KG1 (cell line): ENCODE measurements around the gene TAMALIN.

Source experiments
- DNase-seq: peaks from one replicate; lab custom pipeline; 2025; lab: John Stamatoyannopoulos, UW

The TAMALIN gene

DNA sequence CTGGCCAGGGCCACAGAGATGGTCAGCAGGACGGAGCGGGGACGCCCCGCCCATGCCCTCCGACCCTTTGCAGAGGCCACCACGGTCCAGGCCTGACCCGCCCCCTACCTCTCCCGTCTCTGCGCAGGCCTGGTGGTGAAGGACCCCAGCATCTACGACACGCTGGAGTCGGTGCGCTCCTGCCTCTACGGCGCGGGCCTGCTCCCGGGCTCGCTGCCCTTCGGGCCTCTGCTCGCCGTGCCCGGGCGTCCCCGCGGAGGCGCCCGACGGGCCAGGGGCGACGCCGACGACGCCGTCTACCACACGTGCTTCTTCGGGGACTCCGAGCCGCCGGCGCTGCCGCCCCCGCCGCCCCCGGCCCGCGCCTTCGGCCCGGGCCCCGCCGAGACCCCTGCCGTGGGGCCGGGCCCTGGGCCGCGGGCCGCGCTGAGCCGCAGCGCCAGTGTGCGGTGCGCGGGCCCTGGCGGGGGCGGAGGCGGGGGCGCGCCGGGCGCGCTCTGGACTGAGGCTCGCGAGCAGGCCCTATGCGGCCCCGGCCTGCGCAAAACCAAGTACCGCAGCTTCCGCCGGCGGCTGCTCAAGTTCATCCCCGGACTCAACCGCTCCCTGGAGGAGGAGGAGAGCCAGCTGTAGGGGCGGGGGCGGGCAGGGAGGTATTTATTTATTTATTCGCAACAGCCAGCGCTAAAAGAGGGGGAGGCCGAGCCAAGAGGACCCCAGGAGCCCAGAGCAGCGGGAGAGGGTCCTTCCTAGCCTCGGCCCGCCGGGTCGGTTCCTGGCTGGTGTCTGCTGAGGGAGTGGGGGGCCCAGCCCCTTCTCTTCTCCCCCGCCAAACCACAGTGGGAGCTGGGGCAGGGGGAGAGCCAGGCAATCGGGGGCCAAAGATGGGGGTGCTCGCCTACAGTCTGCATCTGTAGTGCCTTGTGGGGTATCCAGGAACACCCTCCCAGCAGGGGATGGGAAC is 8.1 kb downstream of the TAMALIN start:
- DNase-seq, result no peak

DNA sequence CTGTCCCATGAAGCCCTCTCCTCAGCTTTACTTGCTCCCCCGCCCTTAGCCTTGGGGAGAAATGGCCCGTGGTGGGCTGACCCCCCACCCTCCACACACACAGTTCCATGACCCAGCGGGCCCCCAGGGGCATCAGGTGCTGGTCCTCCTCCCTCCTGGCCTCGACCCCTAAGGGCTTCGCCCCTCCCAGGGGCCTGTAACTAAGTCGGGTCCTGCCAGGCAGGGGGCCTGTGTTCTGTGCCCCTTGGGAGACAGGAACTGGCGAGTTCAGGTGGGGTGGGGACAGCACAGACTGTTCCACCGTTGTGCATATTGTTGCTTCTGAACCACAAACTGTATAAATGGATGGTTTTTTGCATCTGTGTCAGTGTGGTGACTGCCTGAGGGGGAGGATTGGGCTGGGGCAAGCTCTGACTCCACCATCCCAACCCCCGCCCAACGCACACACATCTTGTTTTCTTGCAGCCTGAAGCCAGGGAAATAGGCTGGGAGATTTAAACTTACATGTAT is 8.8 kb downstream of the TAMALIN start:
- DNase-seq, result no peak

DNA sequence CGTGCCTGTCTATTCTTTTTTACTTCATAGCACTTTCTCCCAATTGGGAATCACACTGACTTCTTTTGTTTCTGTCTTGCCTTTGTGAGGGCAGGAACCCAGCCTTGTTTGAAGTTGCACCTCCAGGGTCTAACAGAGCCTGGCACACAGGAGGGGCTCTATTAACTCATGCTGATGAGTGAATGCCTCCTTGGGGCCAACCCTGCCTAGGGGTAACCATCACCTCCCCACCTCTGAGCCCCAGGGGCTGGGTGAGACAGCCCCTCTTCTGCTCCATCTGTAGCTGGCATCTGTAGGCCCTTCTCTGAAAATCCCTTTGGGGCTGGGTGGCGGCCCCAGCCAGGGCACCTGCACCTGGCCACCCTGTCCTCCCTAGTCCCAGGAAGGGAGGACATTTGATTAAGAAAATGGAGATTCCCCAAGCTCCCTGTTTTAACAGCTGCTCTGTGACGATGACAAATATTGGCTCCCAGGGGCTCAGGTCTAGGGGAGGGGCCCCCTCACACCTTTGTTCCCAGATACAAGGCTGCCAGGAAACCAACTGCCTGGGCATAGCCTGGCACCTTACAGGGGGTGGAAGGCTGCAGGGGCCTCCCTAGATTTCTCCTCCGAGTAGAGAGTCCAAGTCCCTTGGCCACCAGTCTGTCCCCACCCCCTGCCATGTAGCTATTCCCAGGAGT is 11.8 kb downstream of the TAMALIN start:
- DNase-seq, result no peak

DNA sequence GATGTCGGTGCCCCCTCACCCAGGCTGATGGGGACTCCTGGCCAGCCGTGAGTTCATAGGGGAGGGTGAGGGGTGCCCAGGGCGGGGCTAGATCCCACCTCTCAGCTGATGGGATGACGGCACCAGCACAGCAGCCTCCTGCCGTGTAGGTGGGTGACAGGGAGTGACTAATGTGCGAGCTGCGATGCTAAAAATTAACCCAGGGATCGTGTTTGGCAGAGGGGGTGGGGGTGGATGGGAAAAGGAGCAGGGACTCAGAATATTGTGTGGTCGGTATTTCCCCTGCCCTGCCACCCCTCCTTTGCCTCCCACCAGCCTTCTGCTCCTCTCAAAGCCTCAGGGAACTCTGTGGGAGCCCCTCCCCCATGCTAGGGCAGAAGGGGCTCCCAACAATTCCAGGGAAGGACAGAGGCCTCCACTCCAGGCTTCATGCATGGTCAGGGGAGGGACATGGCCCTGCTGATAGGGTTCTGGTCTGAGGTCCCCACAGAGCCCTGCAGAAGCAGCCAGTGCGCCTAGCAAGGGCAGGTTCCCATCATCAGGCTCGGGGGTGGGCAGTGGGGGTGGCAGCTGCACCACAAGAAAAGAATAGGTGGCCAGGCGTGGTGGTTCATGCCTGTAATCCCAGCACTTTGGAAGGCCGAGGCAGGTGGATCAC is 12.5 kb downstream of the TAMALIN start:
- no peak for DNase-seq

DNA sequence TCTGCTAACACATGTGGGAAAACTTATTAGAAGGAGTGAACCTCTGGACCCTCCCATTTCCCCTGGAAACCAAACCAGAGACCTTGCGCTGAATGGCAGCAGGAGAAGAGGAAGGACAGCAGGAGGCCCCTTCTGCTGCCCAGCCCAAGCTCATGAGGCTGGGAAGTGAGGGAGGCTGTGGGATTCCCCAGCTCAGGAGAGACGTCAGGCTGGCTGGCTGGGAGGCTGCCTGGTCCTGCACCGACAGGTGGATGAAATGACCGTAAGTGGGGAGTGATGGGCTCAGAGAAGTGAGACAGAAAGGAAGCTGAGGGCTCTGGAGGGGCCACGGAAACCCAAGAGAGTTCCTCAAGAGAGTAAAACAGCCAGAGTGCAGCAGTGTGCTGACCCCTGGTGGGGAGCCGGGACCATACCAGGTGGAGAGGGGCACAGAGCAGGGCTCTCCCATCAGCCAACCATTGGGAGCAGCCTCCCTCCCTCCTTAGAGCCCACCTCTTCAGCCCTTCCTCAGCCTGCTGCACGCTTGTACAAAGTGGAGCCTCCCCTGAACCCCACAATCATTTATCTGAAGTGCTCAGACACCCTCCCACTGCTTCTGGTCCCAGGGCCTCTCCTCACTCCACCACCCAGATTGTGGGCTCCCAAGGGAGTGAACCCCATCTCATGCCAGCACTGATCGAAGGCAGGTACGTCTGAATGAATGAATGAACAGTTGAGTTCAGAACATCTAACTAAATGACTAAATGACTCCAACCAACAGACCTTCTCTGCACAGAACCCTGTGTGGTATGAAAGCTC is 14.0 kb downstream of the TAMALIN start:
- DNase-seq, result no peak

DNA sequence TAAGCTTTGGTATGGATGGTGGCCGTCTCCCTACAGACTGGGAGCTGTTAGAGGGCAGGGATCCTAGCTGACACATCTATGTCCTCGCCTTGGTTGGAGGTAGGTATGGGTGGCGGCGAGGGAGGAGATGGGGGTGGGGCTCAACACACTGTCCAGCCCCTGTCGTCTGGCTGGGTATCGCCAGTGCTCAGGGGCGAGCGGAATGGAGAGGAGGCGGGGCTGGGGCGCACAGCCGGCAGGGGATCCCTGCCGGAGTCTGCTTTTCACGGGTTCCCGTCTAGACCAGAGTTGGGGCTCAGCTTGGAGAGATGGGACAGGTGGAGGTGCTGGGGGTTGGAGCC is 16.1 kb downstream of the TAMALIN start:
- DNase-seq, result no peak

DNA sequence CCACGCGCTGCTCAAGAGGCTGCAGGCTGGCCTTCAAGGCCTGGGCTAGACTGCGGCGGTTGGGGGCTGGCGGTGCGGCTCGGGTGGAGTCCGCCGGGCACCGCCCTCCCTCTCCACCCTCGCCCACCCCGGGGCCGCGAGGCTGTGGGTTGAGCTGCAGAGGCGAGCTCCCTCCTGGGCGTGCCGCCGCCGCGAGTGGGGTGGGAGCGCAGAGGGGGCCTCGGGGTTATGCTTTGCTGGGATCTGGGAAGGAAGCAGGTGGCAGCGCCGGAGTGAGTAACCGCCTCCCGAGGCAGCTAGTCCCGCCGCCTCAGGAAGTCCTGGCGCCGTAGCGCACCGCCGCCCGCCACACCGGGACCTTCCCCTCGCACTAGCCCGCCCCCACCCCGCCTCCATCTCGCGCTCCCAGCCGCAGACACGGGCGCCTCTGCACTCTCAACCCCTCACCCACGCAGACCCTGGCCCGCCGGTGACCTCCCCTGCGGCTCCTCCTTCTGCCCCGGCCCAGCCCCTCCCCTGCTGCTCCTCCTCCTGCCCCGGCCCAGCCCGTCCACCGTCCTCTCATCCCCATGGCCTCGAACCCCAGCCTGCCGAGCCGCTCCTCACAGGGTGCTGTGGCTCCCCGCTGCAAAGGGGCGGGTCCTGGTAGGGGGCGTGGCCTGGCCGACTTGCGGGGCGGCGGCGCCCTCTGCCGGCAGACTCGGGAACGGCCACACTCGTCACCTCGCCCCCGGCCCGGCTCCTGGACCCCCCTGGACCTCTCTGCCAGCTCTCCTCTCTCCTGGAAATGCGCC is 16.6 kb downstream of the TAMALIN start:
- DNase-seq, result no peak

DNA sequence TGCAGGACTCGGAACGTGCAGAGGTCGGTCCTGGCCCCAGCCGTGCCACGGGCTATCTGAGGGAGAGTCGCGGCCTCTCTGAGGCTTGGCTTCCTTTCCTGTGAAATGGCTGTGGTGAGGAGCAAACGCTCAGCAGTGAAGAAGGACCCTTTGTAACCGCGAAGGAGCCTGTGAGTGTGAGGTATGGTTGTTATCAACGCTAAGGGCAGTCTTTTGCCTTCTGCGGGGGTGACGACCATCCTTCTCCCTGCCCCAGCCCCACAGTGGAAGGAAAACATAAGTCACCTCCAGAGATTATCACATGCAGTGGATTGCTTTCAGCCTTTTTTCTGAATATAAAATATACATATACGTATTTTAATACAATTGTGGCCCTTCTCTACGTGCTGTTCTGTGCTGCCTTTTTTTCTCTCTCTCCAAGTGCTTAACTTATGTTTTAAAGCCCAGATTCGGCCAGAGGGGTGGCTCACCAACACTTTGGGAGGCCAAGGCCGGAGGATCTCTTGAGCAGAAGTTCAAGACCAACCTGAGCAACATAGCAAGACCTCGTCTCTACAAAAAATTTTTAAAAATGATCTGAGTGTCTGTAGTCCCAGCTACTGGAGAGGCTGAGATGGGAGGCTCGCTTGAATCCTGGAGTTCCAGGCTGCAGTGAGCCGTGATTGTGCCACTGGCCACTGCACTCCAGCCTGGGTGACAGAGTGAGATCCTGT is 17.4 kb downstream of the TAMALIN start:
- no peak for DNase-seq

DNA sequence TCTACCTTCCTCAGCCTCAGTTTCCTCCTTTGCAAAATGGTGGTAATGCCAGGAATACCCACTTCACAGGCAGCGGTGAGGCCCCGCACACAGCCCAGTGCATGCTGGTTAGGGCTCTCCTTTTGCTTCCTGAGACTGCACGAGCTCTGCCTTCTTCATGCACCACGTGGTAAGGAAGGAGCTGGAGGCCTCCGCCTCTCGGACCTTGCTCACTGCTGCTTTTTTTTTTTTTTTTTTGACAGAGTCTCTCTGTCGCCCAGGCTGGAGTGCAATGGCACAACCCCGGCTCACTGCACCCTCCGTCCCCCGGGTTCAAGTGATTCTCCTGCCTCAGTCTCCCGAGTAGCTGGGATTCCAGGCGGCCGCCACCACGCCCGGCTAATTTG is 18.1 kb downstream of the TAMALIN start:
- no peak for DNase-seq

DNA sequence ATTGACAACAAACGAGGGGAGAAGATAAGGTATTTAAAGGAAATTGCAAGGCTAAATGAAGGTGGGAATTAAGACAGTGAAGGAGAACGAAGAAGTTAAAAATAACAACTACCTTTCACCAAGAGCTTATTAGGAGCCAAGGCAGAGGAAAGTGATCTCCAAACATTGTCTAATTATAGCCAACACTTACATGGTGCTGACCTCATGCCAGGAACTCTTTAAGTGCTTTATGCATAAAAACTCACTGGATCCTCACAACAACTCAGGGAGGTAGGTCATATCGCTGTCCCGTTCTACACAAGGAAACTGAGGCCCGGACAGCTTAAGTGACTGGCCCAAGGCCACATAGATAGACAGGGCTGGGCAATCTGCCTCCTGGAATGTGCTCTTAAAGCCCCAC is 19.5 kb downstream of the TAMALIN start:
- DNase-seq, result no peak

DNA sequence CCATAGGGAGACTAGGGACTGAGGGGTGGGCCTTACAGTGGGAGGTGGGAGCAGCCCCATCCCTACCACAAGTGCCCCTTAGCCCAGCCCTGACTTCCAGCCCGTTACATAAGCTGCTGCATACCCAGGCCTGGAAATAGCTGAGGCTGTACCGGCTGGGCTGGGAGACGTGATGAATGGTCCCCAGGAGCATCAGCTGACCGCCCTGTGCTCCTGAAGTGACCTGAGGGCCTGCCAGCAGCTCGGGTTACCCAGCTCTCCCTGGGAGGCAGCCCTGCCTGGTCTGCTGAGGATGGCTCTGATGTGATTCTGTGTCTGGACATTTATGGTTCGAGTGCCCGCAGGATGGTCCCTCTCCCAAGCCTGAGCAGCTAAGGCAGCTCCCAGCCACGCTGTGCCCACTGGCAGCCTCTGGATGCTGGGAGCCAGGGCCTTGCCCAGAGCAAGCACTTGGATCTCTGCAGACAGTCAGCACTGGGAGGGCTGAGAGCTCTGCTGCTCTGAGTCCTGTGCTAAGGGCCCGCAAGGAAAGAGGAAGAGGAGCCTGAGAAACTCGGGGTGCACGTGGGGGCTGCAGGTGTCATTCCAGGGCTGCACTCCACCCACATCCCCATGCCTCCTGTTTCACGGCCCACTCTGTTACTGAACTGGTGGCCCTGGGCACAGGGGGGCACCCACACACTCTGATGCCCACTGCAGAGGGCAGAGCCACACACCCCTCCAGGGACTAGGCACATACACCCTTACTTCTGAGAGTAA is 20.5 kb downstream of the TAMALIN start:
- DNase-seq, result no peak

DNA sequence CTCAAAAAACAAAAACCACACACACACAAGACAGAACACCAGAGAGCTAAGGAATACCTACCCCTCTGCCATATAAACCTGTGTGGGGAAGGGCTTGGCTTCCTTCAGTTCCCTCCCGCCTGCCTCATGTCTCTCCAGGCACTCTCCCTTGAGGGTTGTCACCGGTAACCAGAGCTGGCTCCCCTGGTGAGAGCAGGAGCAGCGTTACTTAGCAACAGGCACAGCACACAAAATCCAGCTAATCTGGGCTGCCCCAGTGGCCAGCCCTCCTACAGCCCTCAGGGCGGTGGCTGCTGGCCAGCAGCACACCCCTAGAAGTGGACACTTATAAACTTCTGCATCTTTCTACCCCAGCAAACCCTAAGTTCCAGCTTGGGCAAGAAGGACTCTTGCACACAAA is 22.9 kb downstream of the TAMALIN start:
- no peak for DNase-seq

DNA sequence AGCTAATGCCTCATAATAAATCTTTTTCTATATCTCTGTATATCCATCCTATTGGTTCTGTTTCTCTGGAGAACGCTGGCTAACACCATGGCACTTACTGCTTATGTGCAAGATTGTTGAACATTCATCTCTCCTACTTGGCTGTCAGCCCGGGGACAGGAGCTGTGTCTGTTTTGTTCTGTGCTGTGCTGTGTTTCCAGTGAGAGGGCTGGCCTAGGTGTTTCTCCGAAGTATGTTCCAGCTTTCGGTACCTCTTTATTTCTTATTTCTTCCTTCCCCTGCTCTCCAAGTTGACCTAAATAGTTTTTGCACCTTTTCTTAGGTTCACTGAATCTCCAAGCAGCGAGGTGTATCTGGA is 25.7 kb downstream of the TAMALIN start:
- no peak for DNase-seq

DNA sequence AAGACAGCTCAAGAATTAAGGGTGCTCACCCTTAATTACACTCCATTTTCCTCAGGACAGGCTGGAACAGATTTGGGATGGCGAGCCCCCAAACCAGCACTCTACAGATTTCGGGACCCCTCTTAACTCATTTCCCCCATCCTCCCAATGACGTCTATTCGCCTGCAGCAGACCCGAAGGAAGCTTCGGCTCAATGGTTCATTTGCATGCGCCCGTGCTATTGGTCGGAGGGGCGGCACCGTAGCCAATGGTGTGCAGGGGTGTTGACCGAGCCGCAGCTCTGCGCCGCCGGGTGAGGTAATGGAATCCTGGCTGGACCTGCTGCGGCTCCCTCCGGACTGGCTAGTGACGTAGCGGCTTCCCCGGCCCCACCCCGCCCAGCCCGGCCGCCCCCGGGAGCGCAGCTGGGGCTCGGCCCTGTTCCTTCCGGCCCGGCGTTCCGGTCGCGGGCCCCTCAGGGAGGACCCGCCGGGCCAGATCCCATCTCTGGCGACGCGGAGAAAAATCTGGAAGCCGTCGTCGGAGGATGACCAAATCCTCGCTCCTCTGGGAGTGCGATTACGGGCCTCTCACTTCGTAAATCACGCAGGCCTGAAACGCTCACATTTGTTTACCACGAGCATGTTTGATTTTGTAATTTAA is 26.2 kb downstream of the TAMALIN start:
- peak; percentile 11 for DNase-seq

DNA sequence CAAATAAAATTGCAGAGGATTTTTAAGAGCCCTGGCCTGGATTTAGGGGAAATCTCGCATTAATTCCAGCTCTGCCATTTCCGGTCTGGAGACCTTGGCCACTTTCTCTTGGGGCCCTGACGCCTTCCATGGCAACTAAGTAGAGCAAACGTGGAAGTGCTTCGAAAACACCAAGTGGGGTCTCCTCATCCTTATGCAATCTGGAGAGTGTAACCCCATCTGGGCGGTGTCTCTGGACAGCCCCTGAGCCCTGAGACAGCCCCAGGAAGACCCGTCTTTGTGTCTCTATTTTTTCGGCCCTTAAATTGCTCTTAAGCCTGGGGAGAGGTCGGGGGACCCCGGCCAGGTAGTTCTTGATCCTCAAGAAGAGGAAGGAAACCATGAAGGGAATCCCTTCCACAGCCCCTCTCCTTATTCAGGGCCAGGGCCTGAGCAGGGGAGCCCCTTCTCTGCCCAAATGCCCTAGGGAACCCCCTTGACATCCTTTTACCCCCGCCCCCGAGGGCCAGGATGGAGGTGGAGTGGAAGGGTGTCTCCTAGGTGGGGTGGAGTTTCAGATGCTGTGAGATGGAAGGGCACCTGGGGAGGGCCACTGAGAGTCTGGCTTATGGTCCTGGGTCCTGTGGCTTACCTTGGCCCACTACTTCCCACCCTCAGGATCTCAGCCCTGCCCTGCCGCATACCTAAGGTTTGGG is 26.8 kb downstream of the TAMALIN start:
- DNase-seq, result no peak

DNA sequence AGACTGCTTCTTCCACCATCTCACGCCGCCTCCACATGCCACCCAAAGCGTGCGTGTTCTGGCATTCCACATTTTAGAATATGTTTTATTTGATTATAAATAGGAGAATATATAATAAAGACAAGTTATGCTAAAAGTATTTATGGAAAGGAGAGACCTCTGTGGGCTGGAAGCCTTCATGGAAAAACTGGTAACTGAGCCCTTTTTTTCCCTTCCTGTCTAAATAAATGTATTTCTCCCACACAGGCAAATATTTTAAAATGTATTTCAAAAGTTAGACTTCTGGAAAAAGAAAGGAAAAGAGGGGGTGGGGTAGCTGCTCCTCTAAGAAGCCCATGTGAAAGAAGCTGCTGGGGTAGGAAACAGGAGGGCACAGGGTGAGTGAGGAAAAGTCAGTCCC is 28.4 kb downstream of the TAMALIN start:
- DNase-seq, result no peak

DNA sequence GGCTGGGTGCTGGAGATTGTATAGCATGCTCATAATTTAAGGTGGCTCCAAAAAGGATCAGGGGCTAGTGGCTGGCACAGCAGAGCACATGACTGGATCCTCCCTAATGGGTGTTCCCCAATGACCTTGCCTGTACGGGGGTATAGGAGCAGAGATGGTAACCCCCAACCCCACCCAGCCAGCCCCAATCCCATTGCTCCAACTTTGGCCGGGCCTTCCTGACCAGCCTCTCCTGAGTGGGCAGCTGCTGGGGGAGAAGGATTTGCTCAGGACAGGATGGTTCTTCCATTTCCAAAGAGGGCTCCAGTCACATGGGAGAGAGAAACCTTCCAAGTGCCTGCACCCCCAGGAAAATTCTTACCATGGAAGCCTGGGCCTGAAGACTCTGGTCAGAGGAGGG is 29.2 kb downstream of the TAMALIN start:
- DNase-seq, result no peak

DNA sequence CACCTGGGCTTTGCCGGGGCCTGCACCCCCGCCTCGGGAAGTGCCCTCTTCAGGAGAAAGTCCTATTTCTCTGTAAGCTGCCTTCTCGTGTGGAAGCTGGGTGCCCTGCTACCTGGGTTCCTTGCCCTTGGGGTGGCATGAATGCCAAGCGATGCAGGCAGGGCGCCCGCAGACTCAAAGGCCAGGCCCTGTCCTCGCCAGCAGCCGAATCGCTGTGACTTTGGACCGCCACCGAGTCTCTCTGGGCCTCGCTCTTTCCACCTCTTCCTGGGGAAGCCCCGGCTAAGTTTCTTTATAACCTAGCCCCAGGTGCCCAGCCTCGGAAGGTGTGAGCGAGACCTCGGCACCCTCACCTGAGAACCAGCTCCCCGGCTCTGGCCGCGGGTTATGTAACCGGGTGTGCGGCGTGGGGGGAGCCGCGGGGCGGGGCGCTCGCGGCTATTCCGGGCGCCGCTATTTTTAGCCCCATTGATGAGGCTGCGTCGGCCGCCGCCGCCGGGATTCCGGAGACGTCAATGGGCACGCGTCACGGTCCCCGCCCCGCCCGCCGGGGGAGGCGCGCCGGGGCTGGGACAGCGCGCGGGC is 29.9 kb downstream of the TAMALIN start:
- DNase-seq, result no peak
